H1 (cell line): ENCODE measurements around the gene FCRL6. TPM values are rescaled to one million over a fixed set of nuclear protein-coding genes. Genes with fewer than 3 reads are reported as not detected.

Experiments
- CTCF ChIA-PET: fragments of 300-600 bp; sonication (Branson Sonifier 250); formaldehyde crosslinking; loops from one replicate; lab custom pipeline; 2021; ENCODE audit not compliant: partially characterized antibody; lab: Charles Lee
- POLR2A ChIA-PET: fragments of 300-600 bp; sonication (Branson Sonifier 250); formaldehyde crosslinking; loops from one replicate; lab custom pipeline; 2021; ENCODE audit warnings: inconsistent platforms; ENCODE audit not compliant: partially characterized antibody; lab: Charles Lee
- DNase-seq, 2 experiments: peaks; one replicate each; pipeline versions ENCODE4 v3.0.0 to v3.0.0-alpha.2; 2010 to 2022; ENCODE audit warnings: low spot score in 2 of 2, low read depth in 1 of 2, mixed read lengths in 1 of 2
- FAIRE-seq: peaks from 2 replicates; lab custom pipeline; 2011; peaks lifted over from hg19 to GRCh38; lab: Jason Lieb, UNC
- H2AFZ ChIP-seq: 2 replicates; pipeline ENCODE4 v1.8.1; 2012; ENCODE audit warnings: low read length, inconsistent platforms
- H2AK5ac ChIP-seq: 2 replicates; pipeline ENCODE4 v1.6.1; 2013; ENCODE audit warnings: low read depth, low read length
- H2BK120ac ChIP-seq: replicated peaks from 2 replicates; pipeline ENCODE3; 2013; ENCODE audit warnings: low read depth, low read length, inconsistent platforms
- H2BK12ac ChIP-seq: 2 replicates; pipeline ENCODE4 v1.6.1; 2013; ENCODE audit warnings: low read depth, low read length
- H2BK15ac ChIP-seq: 2 replicates; pipeline ENCODE4 v1.6.1; 2013; ENCODE audit warnings: low read length
- H2BK20ac ChIP-seq: 2 replicates; pipeline ENCODE4 v1.6.1; 2013; ENCODE audit warnings: low read length
- H2BK5ac ChIP-seq: 2 replicates; pipeline ENCODE4 v1.6.1; 2013; ENCODE audit warnings: low read depth, low read length
- H3K14ac ChIP-seq: 2 replicates; pipeline ENCODE4 v1.6.1; 2013; ENCODE audit warnings: inconsistent platforms; ENCODE audit not compliant: insufficient read length
- H3K18ac ChIP-seq: 2 replicates; pipeline ENCODE4 v1.6.1; 2013; ENCODE audit warnings: low read length; ENCODE audit errors: extremely low read depth
- H3K23ac ChIP-seq: 2 replicates; pipeline ENCODE4 v1.6.1; 2013; ENCODE audit warnings: inconsistent platforms; ENCODE audit not compliant: insufficient read length
- H3K23me2 ChIP-seq: 2 replicates; pipeline ENCODE4 v1.6.1; 2013; ENCODE audit warnings: low read depth, low read length
- H3K27ac ChIP-seq: 2 replicates; pipeline ENCODE4 v1.6.1; 2011; ENCODE audit warnings: low read depth, low read length, inconsistent platforms
- H3K27me3 ChIP-seq, 4 experiments: replicated peaks in 1 of 4; 1 replicate in 1 of 4; 2 replicates in 3 of 4; pipeline versions ENCODE4 v1.6.1 to v1.8.1; 2011 to 2013; ENCODE audit warnings: low read length in 3 of 4, mild to moderate bottlenecking in 3 of 4, inconsistent platforms in 2 of 4, mixed read lengths in 2 of 4, moderate library complexity in 1 of 4; ENCODE audit not compliant: control insufficient read depth in 3 of 4, insufficient read depth in 3 of 4; ENCODE audit errors: extremely low read depth in 1 of 4
- H3K36me3 ChIP-seq, 4 experiments: 2 replicates each; pipeline versions ENCODE4 v1.6.1 to v1.8.1; 2011 to 2013; ENCODE audit warnings: mild to moderate bottlenecking in 4 of 4, low read length in 3 of 4, moderate library complexity in 2 of 4, control low read depth in 1 of 4, inconsistent platforms in 1 of 4; ENCODE audit not compliant: insufficient read depth in 4 of 4, control insufficient read depth in 2 of 4
- H3K4ac ChIP-seq: replicated peaks from 2 replicates; pipeline ENCODE3; 2013; ENCODE audit warnings: low read length, low read depth, mixed read lengths, inconsistent platforms; ENCODE audit not compliant: insufficient read length
- H3K4me1 ChIP-seq, 4 experiments: replicated peaks in 1 of 4; 1 replicate in 1 of 4; 2 replicates in 3 of 4; pipeline versions ENCODE4 v1.6.1 to v1.8.1; 2011 to 2013; ENCODE audit warnings: low read length in 3 of 4, inconsistent platforms in 2 of 4, mixed read lengths in 1 of 4; ENCODE audit not compliant: insufficient read depth in 4 of 4, control insufficient read depth in 3 of 4
- H3K4me2 ChIP-seq, 2 experiments: 2 replicates each; pipeline versions ENCODE4 v1.6.1 to v1.8.1; 2011 to 2013; ENCODE audit warnings: low read depth in 2 of 2, low read length in 2 of 2, control low read depth in 1 of 2, inconsistent platforms in 1 of 2, mild to moderate bottlenecking in 1 of 2; ENCODE audit not compliant: insufficient read depth in 1 of 2
- H3K4me3 ChIP-seq, 4 experiments: fragments of 200-600, 300-600 bp in 1 of 4; sonication (generic), shearing (Covaris generic), sonication (Bioruptor Twin) in 1 of 4; 2 replicates each; pipeline versions ENCODE4 v1.5.1 to v1.8.1; 2011 to 2016; ENCODE audit warnings: low read length in 4 of 4, low read depth in 3 of 4, control low read depth in 2 of 4, inconsistent platforms in 2 of 4, mild to moderate bottlenecking in 2 of 4, mixed read lengths in 1 of 4, moderate library complexity in 1 of 4; ENCODE audit not compliant: insufficient read depth in 2 of 4; ENCODE audit errors: extremely low read depth in 1 of 4
- H3K56ac ChIP-seq: replicated peaks from 2 replicates; pipeline ENCODE3; 2013; ENCODE audit warnings: low read depth, mild to moderate bottlenecking, mixed read lengths, low read length, inconsistent platforms; ENCODE audit not compliant: insufficient read length
- H3K79me1 ChIP-seq: 2 replicates; pipeline ENCODE4 v1.6.1; 2013; ENCODE audit warnings: low read depth, low read length, control low read depth
- H3K79me2 ChIP-seq, 2 experiments: 2 replicates each; pipeline versions ENCODE4 v1.6.1 to v1.8.1; 2012 to 2013; ENCODE audit warnings: low read length in 2 of 2, mild to moderate bottlenecking in 2 of 2, inconsistent platforms in 1 of 2; ENCODE audit not compliant: insufficient read depth in 2 of 2, control insufficient read depth in 1 of 2
- H3K9ac ChIP-seq, 4 experiments: replicated peaks in 1 of 4; 1 replicate in 1 of 4; 2 replicates in 3 of 4; pipeline versions ENCODE4 v1.6.1 to v1.8.1; 2011 to 2013; ENCODE audit warnings: low read depth in 3 of 4, low read length in 3 of 4, control low read depth in 2 of 4, mild to moderate bottlenecking in 2 of 4, moderate library complexity in 2 of 4, inconsistent platforms in 1 of 4; ENCODE audit errors: extremely low read depth in 1 of 4
- H3K9me3 ChIP-seq, 2 experiments: 2 replicates each; pipeline versions ENCODE4 v1.6.1 to v1.8.1; 2012 to 2013; ENCODE audit warnings: mild to moderate bottlenecking in 2 of 2, moderate library complexity in 2 of 2, control low read depth in 1 of 2, inconsistent platforms in 1 of 2, low read depth in 1 of 2, low read length in 1 of 2, mixed read lengths in 1 of 2; ENCODE audit not compliant: insufficient read depth in 2 of 2
- H4K20me1 ChIP-seq, 2 experiments: replicated peaks in 1 of 2; 2 replicates each; pipeline versions ENCODE3 to v1.8.1; 2011 to 2013; ENCODE audit warnings: inconsistent platforms in 2 of 2, low read length in 2 of 2, mild to moderate bottlenecking in 1 of 2; ENCODE audit not compliant: insufficient read depth in 2 of 2, control insufficient read depth in 1 of 2
- H4K5ac ChIP-seq: 2 replicates; pipeline ENCODE4 v1.6.1; 2013; ENCODE audit warnings: low read length, low read depth, mixed read lengths, inconsistent platforms; ENCODE audit not compliant: insufficient read length
- H4K8ac ChIP-seq: 2 replicates; pipeline ENCODE4 v1.8.0; 2013; ENCODE audit warnings: mild to moderate bottlenecking, moderate library complexity, low read length, inconsistent platforms; ENCODE audit not compliant: insufficient read depth; ENCODE audit errors: extremely low read depth
- H4K91ac ChIP-seq: replicated peaks from 2 replicates; pipeline ENCODE3; 2013; ENCODE audit warnings: low read length, mixed read lengths, inconsistent platforms; ENCODE audit not compliant: insufficient read length
- CHD2 ChIP-seq: IDR thresholded peaks from 2 replicates; pipeline ENCODE4 v1.6.1; 2012; ENCODE audit warnings: low read length, improper control_type of control experiment
- CTBP2 ChIP-seq: IDR thresholded peaks from 2 replicates; pipeline ENCODE4 v1.7.0; 2011; ENCODE audit warnings: borderline replicate concordance, mild to moderate bottlenecking, moderate library complexity, mixed read lengths, low read length; ENCODE audit not compliant: insufficient read depth, insufficient read length
- GABPA ChIP-seq: IDR thresholded peaks from 2 replicates; pipeline ENCODE4 v1.6.1; 2011; ENCODE audit warnings: mild to moderate bottlenecking, low read length, moderate library complexity, borderline replicate concordance; ENCODE audit not compliant: insufficient read depth
- KDM4A ChIP-seq: IDR thresholded peaks from one replicate; pipeline ENCODE4 v1.7.1; 2012; ENCODE audit warnings: low read depth, mild to moderate bottlenecking, moderate library complexity, low read length, inconsistent platforms; ENCODE audit not compliant: severe bottlenecking
- POLR2A ChIP-seq, 2 experiments: IDR thresholded peaks; 1 replicate in 1 of 2; 2 replicates in 1 of 2; pipeline ENCODE4 v1.6.1; 2011; ENCODE audit warnings: low read depth in 2 of 2, low read length in 2 of 2, mild to moderate bottlenecking in 2 of 2; ENCODE audit errors: control extremely low read depth in 1 of 2
- RXRA ChIP-seq: IDR thresholded peaks from 2 replicates; pipeline ENCODE4 v1.6.1; 2011; ENCODE audit warnings: low read depth, mild to moderate bottlenecking, low read length, moderate library complexity; ENCODE audit not compliant: insufficient read depth
- SIN3A ChIP-seq, 2 experiments: IDR thresholded peaks in 1 of 2; conservative IDR thresholded peaks in 1 of 2; 2 replicates each; pipeline ENCODE4 v1.6.1; 2011 to 2012; ENCODE audit warnings: low read length in 2 of 2, improper control_type of control experiment in 1 of 2, low read depth in 1 of 2, mild to moderate bottlenecking in 1 of 2
- SP2 ChIP-seq: IDR thresholded peaks from 2 replicates; pipeline ENCODE4 v1.6.1; 2012; ENCODE audit warnings: mild to moderate bottlenecking, low read length, inconsistent platforms
- SUZ12 ChIP-seq: fragments of 200-600 bp; sonication (generic); IDR thresholded peaks from 2 replicates; pipeline ENCODE4 v1.6.1; 2012; ENCODE audit warnings: mild to moderate bottlenecking, inconsistent platforms, low read length, moderate library complexity, mixed read lengths
- TEAD4 ChIP-seq: IDR thresholded peaks from 2 replicates; pipeline ENCODE4 v1.6.1; 2012; ENCODE audit warnings: low read depth, low read length, inconsistent platforms, mixed read lengths
- WGBS, 2 experiments: shearing (Covaris generic) in 1 of 2; methylation state at CpG; one replicate each; pipeline versions ENCODE4 v1.1.6 to v1.1.7; 2013 to 2015; ENCODE audit warnings: low lambda C conversion rate in 2 of 2, mixed read lengths in 2 of 2, inconsistent platforms in 1 of 2, low coverage in 1 of 2, missing lambda C conversion rate in 1 of 2; ENCODE audit not compliant: insufficient replicate concordance in 2 of 2, insufficient coverage in 1 of 2, insufficient read length in 1 of 2; ENCODE audit errors: extremely low coverage in 1 of 2, missing lambda C conversion rate in 1 of 2; 5-methylcytosine and 5-hydroxymethylcytosine counted together
- polyA plus RNA-seq, 7 experiments: library from polyadenylated mRNA; depleted of rRNA in 3 of 7; stranded (reverse) in 5 of 7; unstranded in 2 of 7; fragments of >200 nt in 5 of 7; fragments of 200-250 nt in 2 of 7; gene quantifications; 1 replicate in 5 of 7; 2 replicates in 1 of 7; 4 replicates in 1 of 7; pipeline versions ENCODE4 v1.2.1 to v1.2.3, GENCODE V29; 2011 to 2013; ENCODE audit warnings: missing spikeins in 2 of 7, mixed read lengths in 2 of 7
- total RNA-seq: library from RNA; stranded (reverse); fragmentation: NEBNext Ultra II Directional; extraction: Animal tissue kit (Norgen Biotek cat#: 25700); gene quantifications from 2 replicates; pipeline ENCODE4 v1.2.1, GENCODE V29; 2021
- TF ChIP-seq, protein P1 (sequence below): IDR thresholded peaks from 2 replicates; pipeline ENCODE4 v1.6.1; 2011; ENCODE audit warnings: low read depth, mild to moderate bottlenecking, low read length; ENCODE audit not compliant: insufficient read depth

The FCRL6 gene
- total and polyA plus RNA-seq, 2 of the 8 experiments (the other 6 are each of a cell fraction or from before 2014, with no cell fraction given), result not detected

DNA sequence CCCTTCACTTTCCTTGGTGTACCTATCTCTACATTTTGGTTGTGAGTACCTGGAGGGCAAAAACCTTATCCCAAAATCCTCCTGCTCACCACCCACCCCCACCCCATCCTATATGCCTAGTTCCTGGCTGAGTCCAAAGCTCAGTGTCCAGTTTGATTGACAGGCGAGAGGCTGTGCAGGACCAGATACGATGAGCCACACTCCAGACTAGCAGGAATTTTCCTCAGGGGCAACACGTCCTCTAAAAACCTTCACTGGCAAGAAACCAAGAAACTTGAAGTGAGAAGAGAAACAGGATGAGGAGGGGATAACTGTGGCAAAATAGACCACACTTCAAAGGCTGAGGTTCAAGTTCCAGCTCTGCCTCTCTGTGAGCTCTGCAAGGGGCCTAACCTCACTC is 23.4 kb downstream of the FCRL6 start:
- no peak for TF ChIP-seq SUZ12
- TF ChIP-seq, protein P1, sequence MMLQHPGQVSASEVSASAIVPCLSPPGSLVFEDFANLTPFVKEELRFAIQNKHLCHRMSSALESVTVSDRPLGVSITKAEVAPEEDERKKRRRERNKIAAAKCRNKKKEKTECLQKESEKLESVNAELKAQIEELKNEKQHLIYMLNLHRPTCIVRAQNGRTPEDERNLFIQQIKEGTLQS, result no peak
- TF ChIP-seq GABPA, result no peak
- TF ChIP-seq RXRA, result no peak
- TF ChIP-seq SIN3A (conservative IDR thresholded peaks at IDR 0.05 in 1 of 2, IDR thresholded peaks at IDR 0.05 in 1 of 2; ENCODE audit: low read depth in 1 of 2, low read length in 2 of 2), result no peak
- TF ChIP-seq SP2, result no peak
- no peak for TF ChIP-seq CTBP2
- TF ChIP-seq POLR2A (IDR thresholded peaks at IDR 0.05; ENCODE audit: control extremely low read depth in 1 of 2, low read depth in 2 of 2, low read length in 2 of 2), result no peak
- TF ChIP-seq CHD2, result no peak
- no peak for TF ChIP-seq TEAD4
- no peak for TF ChIP-seq KDM4A
- no peak overlapping the region for H3K27ac ChIP-seq
- WGBS, 2 experiments, result 73% methylated on average over 3 of the region's 3 CpGs; no CpG with 5 or more reads in 1 of the 2 experiments

More for the DNA sequence above, 23.4 kb downstream of the FCRL6 start:
- no peak overlapping the region for H4K8ac ChIP-seq
- no peaks in the 10 kb centered on the region for H3K36me3 ChIP-seq
- no peaks in the 10 kb centered on the region for H3K79me1 ChIP-seq
- ChIA-PET CTCF (interaction anchor here (1.3 to 9.1 kb wide), 5 partner anchors 9 to 64 kb away, joined by 4 to 157 read pairs (median 11); partner anchors contain the start of gene FCRL6), POLR2A (interaction anchor here (1.2 kb wide), 1 partner anchor 28 kb away, joined by 3 read pairs; no protein-coding TSS in a partner anchor)
- H2BK5ac ChIP-seq, result no peak overlapping the region
- no peak overlapping the region for H3K4me2 ChIP-seq
- no peak overlapping the region for H3K4ac ChIP-seq
- H4K91ac ChIP-seq, result no peak overlapping the region
- H3K23ac ChIP-seq, result no peak overlapping the region
- no peak overlapping the region for H2AFZ ChIP-seq
- no peaks in the 10 kb centered on the region for H3K9me3 ChIP-seq
- no peaks in the 10 kb centered on the region; the same call in 1 of the 2 replicates for H3K23me2 ChIP-seq
- H2AK5ac ChIP-seq, result no peak overlapping the region
- H3K56ac ChIP-seq, result no peak overlapping the region
- no peak overlapping the region for H3K4me3 ChIP-seq
- H3K27me3 ChIP-seq, result no peaks in the 10 kb centered on the region; a peak in 1 of 7 replicates
- FAIRE-seq (no peak), DNase-seq (no peak)
- no peak overlapping the region for H3K9ac ChIP-seq
- H2BK120ac ChIP-seq, result no peak overlapping the region
- 0 out of 7 replicates have a peak, but pooled peaks cover 0 to 3% (median 0%) of the 10 kb centered on the region in 4 experiments for H3K4me1 ChIP-seq
- H2BK12ac ChIP-seq, result no peak overlapping the region
- no peak overlapping the region for H3K14ac ChIP-seq
- H3K18ac ChIP-seq, result no peak overlapping the region
- no peak overlapping the region for H4K5ac ChIP-seq
- H4K20me1 ChIP-seq, result no peaks in the 10 kb centered on the region
- no peak overlapping the region for H2BK20ac ChIP-seq
- H3K79me2 ChIP-seq, result no peaks in the 10 kb centered on the region
- no peak overlapping the region for H2BK15ac ChIP-seq
